HepG2 (cell line): ENCODE measurements around the gene PKLR. TPM values are rescaled to one million over a fixed set of nuclear protein-coding genes. Genes with fewer than 3 reads are reported as not detected.

ENCODE experiments used
- ARNT ChIP-seq: fragments of 450-650 bp; IDR thresholded peaks from 2 replicates; pipeline ENCODE4 v1.6.1; 2017
- NFYC ChIP-seq: IDR thresholded peaks from 2 replicates; pipeline ENCODE4 v1.6.1; 2016; ENCODE audit warnings: missing genetic modification reagents, missing compliant biosample characterization
- PRMT3 ChIP-seq: sonication (generic); formaldehyde crosslinking; IDR thresholded peaks from 2 replicates; pipeline ENCODE4 v1.8.1; 2022; ENCODE audit warnings: low read depth, mild to moderate bottlenecking, moderate library complexity, missing genetic modification reagents, borderline replicate concordance
- RNF2 ChIP-seq: fragments of 450-650 bp; conservative IDR thresholded peaks from 2 replicates; pipeline ENCODE4 v1.6.1; 2016; ENCODE audit warnings: low read depth
- TAF15 ChIP-seq: fragments of 200-400 bp; formaldehyde crosslinking; IDR thresholded peaks from one replicate; pipeline ENCODE4 v1.6.1; 2018; ENCODE audit warnings: mild to moderate bottlenecking, low read depth, low read length; ENCODE audit not compliant: poor library complexity, severe bottlenecking
- ZBTB8A ChIP-seq: sonication (generic); formaldehyde crosslinking; IDR thresholded peaks from 2 replicates; pipeline ENCODE4 v1.4.0; 2020; ENCODE audit warnings: mild to moderate bottlenecking, low read depth, missing genetic modification reagents, borderline replicate concordance
- ZNF230 ChIP-seq: sonication (generic); formaldehyde crosslinking; IDR thresholded peaks from 2 replicates; pipeline ENCODE4 v1.4.0; 2020; ENCODE audit warnings: mild to moderate bottlenecking, missing genetic modification reagents
- ZNF451 ChIP-seq: sonication (generic); formaldehyde crosslinking; IDR thresholded peaks from 2 replicates; pipeline ENCODE4 v1.5.0; 2020; ENCODE audit warnings: mild to moderate bottlenecking, missing genetic modification reagents
- ZNF543 ChIP-seq: sonication (generic); formaldehyde crosslinking; IDR thresholded peaks from 2 replicates; pipeline ENCODE4 v1.4.0; 2020; ENCODE audit warnings: mild to moderate bottlenecking, missing genetic modification reagents
- polyA plus RNA-seq, 8 experiments: library from polyadenylated mRNA; depleted of rRNA in 3 of 8; stranded (reverse) in 7 of 8; unstranded in 1 of 8; fragments of >200 nt; fragmentation: Illumina TruSeq in 4 of 8; extraction: Trizol in 4 of 8; gene quantifications; 2 replicates each; pipeline versions ENCODE4 v1.2.1 to v1.2.3, GENCODE V29; 2011 to 2016; ENCODE audit warnings: low read depth in 4 of 8, missing spikeins in 1 of 8, mixed read lengths in 1 of 8; ENCODE audit not compliant: insufficient read depth in 1 of 8
- total RNA-seq, 5 experiments: library from RNA; depleted of rRNA; stranded (reverse); fragments of >200 nt; fragmentation: Illumina TruSeq; extraction: Trizol; gene quantifications; 2 replicates each; pipeline ENCODE4 v1.2.3, GENCODE V29; 2016; ENCODE audit warnings: low read depth in 1 of 5
- TF ChIP-seq, protein P1 (sequence below): sonication (generic); formaldehyde crosslinking; IDR thresholded peaks from 2 replicates; pipeline ENCODE4 v1.5.1; 2020; ENCODE audit warnings: mild to moderate bottlenecking, missing genetic modification reagents, borderline replicate concordance
- TF ChIP-seq, protein P2 (sequence below): sonication (generic); formaldehyde crosslinking; IDR thresholded peaks from 2 replicates; pipeline ENCODE4 v1.4.0; 2020; ENCODE audit warnings: mild to moderate bottlenecking, missing genetic modification reagents, borderline replicate concordance
- TF ChIP-seq, protein P3 (sequence below): sonication (generic); formaldehyde crosslinking; IDR thresholded peaks from 2 replicates; pipeline ENCODE4 v1.4.0; 2020; ENCODE audit warnings: missing genetic modification reagents
- TF ChIP-seq, protein P4 (sequence below): sonication (generic); formaldehyde crosslinking; IDR thresholded peaks from 2 replicates; pipeline ENCODE4 v1.8.1; 2023; ENCODE audit warnings: mild to moderate bottlenecking, inconsistent platforms, moderate library complexity, missing genetic modification reagents, borderline replicate concordance

Gene PKLR
- total and polyA plus RNA-seq, 2 of the 13 experiments (the other 11 are each of a cell fraction or from before 2014, with no cell fraction given): 10.3 to 29.3 TPM

DNA sequence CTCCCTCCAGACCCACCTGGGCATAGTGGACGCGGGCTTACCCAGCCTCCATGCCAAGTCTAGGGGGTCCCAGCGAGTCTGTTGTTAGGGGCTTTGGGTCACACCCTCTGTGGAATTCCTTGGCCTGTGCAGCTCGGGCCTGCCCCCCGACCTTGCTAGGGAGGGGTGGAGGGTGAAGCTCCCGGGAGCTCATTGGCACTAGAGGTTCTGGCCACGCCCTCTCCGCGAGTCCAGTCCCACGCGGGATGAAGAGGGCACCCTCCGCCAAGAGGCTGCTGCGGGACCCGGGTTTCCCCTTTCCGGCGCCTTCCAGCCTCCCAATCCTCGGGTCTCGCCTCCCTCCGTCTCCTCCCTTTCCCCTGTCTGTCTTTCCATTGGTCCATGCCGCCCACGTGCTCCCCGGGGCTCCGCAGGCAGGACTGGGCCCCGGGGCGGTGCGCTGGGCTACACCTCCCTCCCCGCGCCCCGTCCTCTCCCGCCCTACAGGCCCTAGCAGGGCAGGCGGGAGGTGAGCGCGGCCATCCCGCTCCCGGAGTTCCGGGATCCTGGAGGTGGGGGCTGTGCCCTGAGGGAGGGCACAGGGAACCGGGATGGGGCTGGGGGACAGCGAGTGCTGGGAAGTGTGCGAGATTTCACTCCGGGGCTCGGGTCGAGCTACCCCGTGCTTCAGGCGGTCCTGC, 22.9 kb upstream of the PKLR start (continued):
- TF ChIP-seq ZNF230 (CRISPR knock-in tag) (no peak), ZNF543 (CRISPR knock-in tag) (0 out of 2 replicates have a peak, but pooled peaks have one; percentile 7), ZBTB8A (CRISPR knock-in tag) (no peak), ZNF451 (CRISPR knock-in tag) (0 out of 2 replicates have a peak, but pooled peaks have one; percentile 2), NFYC (CRISPR knock-in tag) (peak; percentile 94), RNF2 (0 out of 2 replicates have a peak, but pooled peaks have one; percentile 22), TAF15 (no peak), ARNT (no peak), PRMT3 (CRISPR knock-in tag) (0 out of 2 replicates have a peak, but pooled peaks have one; percentile 46)
- TF ChIP-seq, protein P1, sequence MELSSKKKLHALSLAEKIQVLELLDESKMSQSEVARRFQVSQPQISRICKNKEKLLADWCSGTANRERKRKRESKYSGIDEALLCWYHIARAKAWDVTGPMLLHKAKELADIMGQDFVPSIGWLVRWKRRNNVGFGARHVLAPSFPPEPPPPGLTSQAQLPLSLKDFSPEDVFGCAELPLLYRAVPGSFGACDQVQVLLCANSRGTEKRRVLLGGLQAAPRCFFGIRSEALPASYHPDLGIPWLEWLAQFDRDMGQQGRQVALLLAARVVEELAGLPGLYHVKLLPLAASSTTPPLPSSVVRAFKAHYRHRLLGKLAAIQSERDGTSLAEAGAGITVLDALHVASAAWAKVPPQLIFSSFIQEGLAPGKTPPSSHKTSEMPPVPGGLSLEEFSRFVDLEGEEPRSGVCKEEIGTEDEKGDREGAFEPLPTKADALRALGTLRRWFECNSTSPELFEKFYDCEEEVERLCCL (CRISPR knock-in tag): no peak
- TF ChIP-seq, protein P2, sequence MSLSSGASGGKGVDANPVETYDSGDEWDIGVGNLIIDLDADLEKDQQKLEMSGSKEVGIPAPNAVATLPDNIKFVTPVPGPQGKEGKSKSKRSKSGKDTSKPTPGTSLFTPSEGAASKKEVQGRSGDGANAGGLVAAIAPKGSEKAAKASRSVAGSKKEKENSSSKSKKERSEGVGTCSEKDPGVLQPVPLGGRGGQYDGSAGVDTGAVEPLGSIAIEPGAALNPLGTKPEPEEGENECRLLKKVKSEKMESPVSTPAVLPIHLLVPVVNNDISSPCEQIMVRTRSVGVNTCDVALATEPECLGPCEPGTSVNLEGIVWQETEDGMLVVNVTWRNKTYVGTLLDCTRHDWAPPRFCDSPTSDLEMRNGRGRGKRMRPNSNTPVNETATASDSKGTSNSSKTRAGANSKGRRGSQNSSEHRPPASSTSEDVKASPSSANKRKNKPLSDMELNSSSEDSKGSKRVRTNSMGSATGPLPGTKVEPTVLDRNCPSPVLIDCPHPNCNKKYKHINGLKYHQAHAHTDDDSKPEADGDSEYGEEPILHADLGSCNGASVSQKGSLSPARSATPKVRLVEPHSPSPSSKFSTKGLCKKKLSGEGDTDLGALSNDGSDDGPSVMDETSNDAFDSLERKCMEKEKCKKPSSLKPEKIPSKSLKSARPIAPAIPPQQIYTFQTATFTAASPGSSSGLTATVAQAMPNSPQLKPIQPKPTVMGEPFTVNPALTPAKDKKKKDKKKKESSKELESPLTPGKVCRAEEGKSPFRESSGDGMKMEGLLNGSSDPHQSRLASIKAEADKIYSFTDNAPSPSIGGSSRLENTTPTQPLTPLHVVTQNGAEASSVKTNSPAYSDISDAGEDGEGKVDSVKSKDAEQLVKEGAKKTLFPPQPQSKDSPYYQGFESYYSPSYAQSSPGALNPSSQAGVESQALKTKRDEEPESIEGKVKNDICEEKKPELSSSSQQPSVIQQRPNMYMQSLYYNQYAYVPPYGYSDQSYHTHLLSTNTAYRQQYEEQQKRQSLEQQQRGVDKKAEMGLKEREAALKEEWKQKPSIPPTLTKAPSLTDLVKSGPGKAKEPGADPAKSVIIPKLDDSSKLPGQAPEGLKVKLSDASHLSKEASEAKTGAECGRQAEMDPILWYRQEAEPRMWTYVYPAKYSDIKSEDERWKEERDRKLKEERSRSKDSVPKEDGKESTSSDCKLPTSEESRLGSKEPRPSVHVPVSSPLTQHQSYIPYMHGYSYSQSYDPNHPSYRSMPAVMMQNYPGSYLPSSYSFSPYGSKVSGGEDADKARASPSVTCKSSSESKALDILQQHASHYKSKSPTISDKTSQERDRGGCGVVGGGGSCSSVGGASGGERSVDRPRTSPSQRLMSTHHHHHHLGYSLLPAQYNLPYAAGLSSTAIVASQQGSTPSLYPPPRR (CRISPR knock-in tag): peak; percentile 34; the same call in 1 of the 2 replicates
- TF ChIP-seq, protein P3, sequence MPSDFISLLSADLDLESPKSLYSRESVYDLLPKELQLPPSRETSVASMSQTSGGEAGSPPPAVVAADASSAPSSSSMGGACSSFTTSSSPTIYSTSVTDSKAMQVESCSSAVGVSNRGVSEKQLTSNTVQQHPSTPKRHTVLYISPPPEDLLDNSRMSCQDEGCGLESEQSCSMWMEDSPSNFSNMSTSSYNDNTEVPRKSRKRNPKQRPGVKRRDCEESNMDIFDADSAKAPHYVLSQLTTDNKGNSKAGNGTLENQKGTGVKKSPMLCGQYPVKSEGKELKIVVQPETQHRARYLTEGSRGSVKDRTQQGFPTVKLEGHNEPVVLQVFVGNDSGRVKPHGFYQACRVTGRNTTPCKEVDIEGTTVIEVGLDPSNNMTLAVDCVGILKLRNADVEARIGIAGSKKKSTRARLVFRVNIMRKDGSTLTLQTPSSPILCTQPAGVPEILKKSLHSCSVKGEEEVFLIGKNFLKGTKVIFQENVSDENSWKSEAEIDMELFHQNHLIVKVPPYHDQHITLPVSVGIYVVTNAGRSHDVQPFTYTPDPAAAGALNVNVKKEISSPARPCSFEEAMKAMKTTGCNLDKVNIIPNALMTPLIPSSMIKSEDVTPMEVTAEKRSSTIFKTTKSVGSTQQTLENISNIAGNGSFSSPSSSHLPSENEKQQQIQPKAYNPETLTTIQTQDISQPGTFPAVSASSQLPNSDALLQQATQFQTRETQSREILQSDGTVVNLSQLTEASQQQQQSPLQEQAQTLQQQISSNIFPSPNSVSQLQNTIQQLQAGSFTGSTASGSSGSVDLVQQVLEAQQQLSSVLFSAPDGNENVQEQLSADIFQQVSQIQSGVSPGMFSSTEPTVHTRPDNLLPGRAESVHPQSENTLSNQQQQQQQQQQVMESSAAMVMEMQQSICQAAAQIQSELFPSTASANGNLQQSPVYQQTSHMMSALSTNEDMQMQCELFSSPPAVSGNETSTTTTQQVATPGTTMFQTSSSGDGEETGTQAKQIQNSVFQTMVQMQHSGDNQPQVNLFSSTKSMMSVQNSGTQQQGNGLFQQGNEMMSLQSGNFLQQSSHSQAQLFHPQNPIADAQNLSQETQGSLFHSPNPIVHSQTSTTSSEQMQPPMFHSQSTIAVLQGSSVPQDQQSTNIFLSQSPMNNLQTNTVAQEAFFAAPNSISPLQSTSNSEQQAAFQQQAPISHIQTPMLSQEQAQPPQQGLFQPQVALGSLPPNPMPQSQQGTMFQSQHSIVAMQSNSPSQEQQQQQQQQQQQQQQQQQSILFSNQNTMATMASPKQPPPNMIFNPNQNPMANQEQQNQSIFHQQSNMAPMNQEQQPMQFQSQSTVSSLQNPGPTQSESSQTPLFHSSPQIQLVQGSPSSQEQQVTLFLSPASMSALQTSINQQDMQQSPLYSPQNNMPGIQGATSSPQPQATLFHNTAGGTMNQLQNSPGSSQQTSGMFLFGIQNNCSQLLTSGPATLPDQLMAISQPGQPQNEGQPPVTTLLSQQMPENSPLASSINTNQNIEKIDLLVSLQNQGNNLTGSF (CRISPR knock-in tag): no peak
- TF ChIP-seq, protein P4, sequence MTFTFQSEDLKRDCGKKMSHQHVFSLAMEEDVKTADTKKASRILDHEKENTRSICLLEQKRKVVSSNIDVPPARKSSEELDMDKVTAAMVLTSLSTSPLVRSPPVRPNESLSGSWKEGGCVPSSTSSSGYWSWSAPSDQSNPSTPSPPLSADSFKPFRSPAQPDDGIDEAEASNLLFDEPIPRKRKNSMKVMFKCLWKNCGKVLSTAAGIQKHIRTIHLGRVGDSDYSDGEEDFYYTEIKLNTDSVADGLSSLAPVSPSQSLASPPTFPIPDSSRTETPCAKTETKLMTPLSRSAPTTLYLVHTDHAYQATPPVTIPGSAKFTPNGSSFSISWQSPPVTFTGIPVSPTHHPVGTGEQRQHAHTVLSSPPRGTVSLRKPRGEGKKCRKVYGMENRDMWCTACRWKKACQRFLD (CRISPR knock-in tag): no peak
